ENCODE measurements around the gene ASCC3.
"Not testable (repeated sequence)": the region's sequence is repeated elsewhere in the genome, so short reads cannot be mapped to it uniquely, and the experiment has no call there.

The ASCC3 gene

DNA sequence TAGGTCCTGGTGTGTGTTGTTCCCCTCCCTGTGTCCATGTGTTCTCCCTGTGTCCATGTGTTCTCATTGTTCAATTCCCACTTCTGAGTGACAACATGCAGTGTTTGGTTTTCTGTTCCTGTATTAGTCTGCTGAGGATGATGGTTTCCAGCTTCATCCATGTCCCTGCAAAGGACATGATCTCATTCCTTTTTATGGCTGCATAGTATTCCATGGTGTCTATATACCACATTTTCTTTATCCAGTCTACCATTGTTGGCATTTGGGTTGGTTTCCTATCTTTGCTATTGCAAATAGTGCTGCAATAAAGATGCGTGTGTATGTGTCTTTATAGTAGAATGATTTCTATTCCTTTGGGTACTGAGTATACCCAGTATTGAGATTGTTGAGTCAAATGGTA is 122.7 kb downstream of the ASCC3 start:
- not testable (repeated sequence) for H2AFZ ChIP-seq (ENCODE audit: low read depth, low read length); H2BK12ac ChIP-seq (ENCODE audit: low read length in 2 of 2); H3K14ac ChIP-seq (ENCODE audit: low read length in 2 of 2); H3K18ac ChIP-seq (ENCODE audit: low read depth in 1 of 2, low read length in 2 of 2); DNase-seq; H4K8ac ChIP-seq (ENCODE audit: low read length); H2AK5ac ChIP-seq (ENCODE audit: low read length, severe bottlenecking); H2BK120ac ChIP-seq (ENCODE audit: low read depth, low read length); H2BK5ac ChIP-seq (ENCODE audit: low read depth, low read length, poor library complexity, severe bottlenecking); H3K4ac ChIP-seq (ENCODE audit: low read depth in 1 of 2, low read length in 2 of 2); H2BK15ac ChIP-seq (ENCODE audit: low read depth, poor library complexity, severe bottlenecking); H3K23ac ChIP-seq (ENCODE audit: low read length in 2 of 2); H3K4me2 ChIP-seq (ENCODE audit: low read length, poor library complexity, severe bottlenecking); H3K4me1 ChIP-seq (ENCODE audit: control insufficient read depth, insufficient read depth, low read depth, low read length); H4K91ac ChIP-seq (ENCODE audit: low read length); H3K27me3 ChIP-seq (ENCODE audit: control insufficient read depth in 1 of 2, insufficient read depth in 1 of 2, low read length in 2 of 2); H3K4me3 ChIP-seq (ENCODE audit: insufficient read depth in 1 of 2, low read depth in 1 of 2, low read length in 2 of 2); H3K9ac ChIP-seq (ENCODE audit: low read length); H3K27ac ChIP-seq (ENCODE audit: low read length, poor library complexity, severe bottlenecking); H3K9me3 ChIP-seq (ENCODE audit: control insufficient read depth, low read length)
- WGBS: 91% methylated on average over 1 of the region's 1 CpG
- Histone ChIP-seq H3K36me3 (ENCODE audit: control insufficient read depth in 1 of 2, insufficient read depth in 2 of 2, low read depth in 1 of 2, low read length in 2 of 2) (peaks cover 3 to 66% of the 10 kb centered on the region in 2 experiments), H3K79me1 (replicated peaks; ENCODE audit: low read length, poor library complexity, severe bottlenecking) (peaks cover 12% of the 10 kb centered on the region)

DNA sequence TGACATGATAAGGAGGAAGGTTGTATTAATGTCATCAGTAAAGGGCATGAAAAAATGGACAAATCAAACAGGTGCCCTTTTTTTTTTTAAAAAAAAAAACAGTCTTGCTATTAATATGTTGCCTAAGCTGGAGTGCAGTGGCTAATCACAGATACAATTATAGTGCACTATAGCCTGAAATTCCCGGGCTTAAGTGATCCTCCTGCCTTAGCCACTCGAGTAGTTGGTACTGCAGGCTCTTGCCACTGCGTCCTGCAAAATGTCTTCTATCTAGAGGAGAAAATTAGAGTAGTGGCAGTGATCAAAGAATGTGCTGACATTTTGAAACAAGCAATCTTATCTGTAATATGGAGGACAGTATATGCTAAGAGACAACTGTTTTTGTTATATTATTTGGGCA is 127.7 kb downstream of the ASCC3 start:
- no peak overlapping the region for H3K4me3 ChIP-seq (ENCODE audit: insufficient read depth in 1 of 2, low read depth in 1 of 2, low read length in 2 of 2)
- H2BK15ac ChIP-seq (ENCODE audit: low read depth, poor library complexity, severe bottlenecking): no peak overlapping the region
- H2AK5ac ChIP-seq (ENCODE audit: low read length, severe bottlenecking): no peak overlapping the region
- no peak overlapping the region for H3K27ac ChIP-seq (ENCODE audit: low read length, poor library complexity, severe bottlenecking)
- H2BK12ac ChIP-seq (ENCODE audit: low read length in 2 of 2): no peak overlapping the region
- H3K27me3 ChIP-seq (ENCODE audit: control insufficient read depth in 1 of 2, insufficient read depth in 1 of 2, low read length in 2 of 2): no peaks in the 10 kb centered on the region
- no peak overlapping the region for H2BK5ac ChIP-seq (ENCODE audit: low read depth, low read length, poor library complexity, severe bottlenecking)
- no peak overlapping the region for H2AFZ ChIP-seq (ENCODE audit: low read depth, low read length)
- no peak overlapping the region for H4K91ac ChIP-seq (ENCODE audit: low read length)
- H3K79me1 ChIP-seq (replicated peaks; ENCODE audit: low read length, poor library complexity, severe bottlenecking): peaks cover 7% of the 10 kb centered on the region
- no peak overlapping the region for H3K23ac ChIP-seq (ENCODE audit: low read length in 2 of 2)
- no peak overlapping the region for H2BK120ac ChIP-seq (ENCODE audit: low read depth, low read length)
- H3K4me2 ChIP-seq (ENCODE audit: low read length, poor library complexity, severe bottlenecking): no peak overlapping the region
- no peak for DNase-seq
- peaks cover 0 to 41% of the 10 kb centered on the region in 2 experiments for H3K36me3 ChIP-seq (ENCODE audit: control insufficient read depth in 1 of 2, insufficient read depth in 2 of 2, low read depth in 1 of 2, low read length in 2 of 2)
- H3K9ac ChIP-seq (ENCODE audit: low read length): no peak overlapping the region
- no peak overlapping the region for H3K4ac ChIP-seq (ENCODE audit: low read depth in 1 of 2, low read length in 2 of 2)
- 100% methylated on average over 3 of the region's 3 CpGs for WGBS
- no peaks in the 10 kb centered on the region for H3K9me3 ChIP-seq (ENCODE audit: control insufficient read depth, low read length)
- H3K14ac ChIP-seq (ENCODE audit: low read length in 2 of 2): no peak overlapping the region
- no peak overlapping the region for H4K8ac ChIP-seq (ENCODE audit: low read length)
- H3K4me1 ChIP-seq (ENCODE audit: control insufficient read depth, insufficient read depth, low read depth, low read length): no peaks in the 10 kb centered on the region
- no peak overlapping the region for H3K18ac ChIP-seq (ENCODE audit: low read depth in 1 of 2, low read length in 2 of 2)

DNA sequence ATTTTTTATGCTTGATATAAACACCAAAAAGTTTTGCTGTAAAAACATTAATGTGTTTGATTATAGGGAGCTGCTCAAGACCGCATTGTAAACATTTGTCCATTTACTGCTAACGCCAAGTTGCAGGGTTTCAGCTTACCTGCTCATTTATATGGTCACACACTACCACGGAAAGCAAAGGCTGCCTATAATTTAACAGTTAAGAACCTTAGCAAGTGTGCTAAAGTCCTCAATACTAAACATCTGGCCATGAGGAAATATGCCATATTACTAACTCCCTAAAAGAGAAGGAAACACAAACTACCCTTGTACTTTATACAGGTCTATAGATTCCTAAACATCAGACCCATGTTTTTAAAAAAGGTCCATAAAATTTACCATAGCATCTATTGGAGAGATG is 129.5 kb downstream of the ASCC3 start:
- Histone ChIP-seq H2BK120ac (ENCODE audit: low read depth, low read length) (no peak overlapping the region), H3K36me3 (ENCODE audit: control insufficient read depth in 1 of 2, insufficient read depth in 2 of 2, low read depth in 1 of 2, low read length in 2 of 2) (peaks cover 0 to 42% of the 10 kb centered on the region in 2 experiments), H3K27ac (ENCODE audit: low read length, poor library complexity, severe bottlenecking) (no peak overlapping the region)

GRCh38 chr6:100745419-100746041 is 135.6 kb downstream of the ASCC3 start:
- whole genome bisulfite sequencing: 100% methylated on average over 1 of the region's 5 CpGs
- H4K91ac ChIP-seq (ENCODE audit: low read length): no peak overlapping the region

More for the DNA sequence above, 129.5 kb downstream of the ASCC3 start:
- no peak overlapping the region for H3K9ac ChIP-seq (ENCODE audit: low read length)
- WGBS: 66% methylated on average over 3 of the region's 3 CpGs
- H3K14ac ChIP-seq (ENCODE audit: low read length in 2 of 2): no peak overlapping the region
- no peak overlapping the region for H2AFZ ChIP-seq (ENCODE audit: low read depth, low read length)
- no peaks in the 10 kb centered on the region for H3K27me3 ChIP-seq (ENCODE audit: control insufficient read depth in 1 of 2, insufficient read depth in 1 of 2, low read length in 2 of 2)
- no peak overlapping the region for H3K4me3 ChIP-seq (ENCODE audit: insufficient read depth in 1 of 2, low read depth in 1 of 2, low read length in 2 of 2)
- H3K18ac ChIP-seq (ENCODE audit: low read depth in 1 of 2, low read length in 2 of 2): no peak overlapping the region
- H3K79me1 ChIP-seq (replicated peaks; ENCODE audit: low read length, poor library complexity, severe bottlenecking): peaks cover 1% of the 10 kb centered on the region
- no peak overlapping the region for H3K4me2 ChIP-seq (ENCODE audit: low read length, poor library complexity, severe bottlenecking)
- no peaks in the 10 kb centered on the region for H3K4me1 ChIP-seq (ENCODE audit: control insufficient read depth, insufficient read depth, low read depth, low read length)
- H4K91ac ChIP-seq (ENCODE audit: low read length): no peak overlapping the region
- H2BK12ac ChIP-seq (ENCODE audit: low read length in 2 of 2): no peak overlapping the region
- H2BK15ac ChIP-seq (ENCODE audit: low read depth, poor library complexity, severe bottlenecking): no peak overlapping the region
- DNase-seq: no peak
- no peak overlapping the region for H2BK5ac ChIP-seq (ENCODE audit: low read depth, low read length, poor library complexity, severe bottlenecking)
- no peak overlapping the region for H3K23ac ChIP-seq (ENCODE audit: low read length in 2 of 2)
- H2AK5ac ChIP-seq (ENCODE audit: low read length, severe bottlenecking): no peak overlapping the region
- no peaks in the 10 kb centered on the region for H3K9me3 ChIP-seq (ENCODE audit: control insufficient read depth, low read length)
- no peak overlapping the region for H3K4ac ChIP-seq (ENCODE audit: low read depth in 1 of 2, low read length in 2 of 2)
- no peak overlapping the region for H4K8ac ChIP-seq (ENCODE audit: low read length)

More at GRCh38 chr6:100745419-100746041, 135.6 kb downstream of the ASCC3 start:
- peaks cover 13% of the 10 kb centered on the region for H3K79me1 ChIP-seq (replicated peaks; ENCODE audit: low read length, poor library complexity, severe bottlenecking)
- H4K8ac ChIP-seq (ENCODE audit: low read length): no peak overlapping the region
- no peak overlapping the region for H3K23ac ChIP-seq (ENCODE audit: low read length in 2 of 2)
- no peak overlapping the region for H3K9ac ChIP-seq (ENCODE audit: low read length)
- H3K18ac ChIP-seq (ENCODE audit: low read depth in 1 of 2, low read length in 2 of 2): no peak overlapping the region
- H3K4me2 ChIP-seq (ENCODE audit: low read length, poor library complexity, severe bottlenecking): no peak overlapping the region
- no peak for DNase-seq
- no peak overlapping the region for H2BK12ac ChIP-seq (ENCODE audit: low read length in 2 of 2)
- H2BK5ac ChIP-seq (ENCODE audit: low read depth, low read length, poor library complexity, severe bottlenecking): no peak overlapping the region
- H3K27me3 ChIP-seq (ENCODE audit: control insufficient read depth in 1 of 2, insufficient read depth in 1 of 2, low read length in 2 of 2): no peaks in the 10 kb centered on the region
- H2AK5ac ChIP-seq (ENCODE audit: low read length, severe bottlenecking): no peak overlapping the region
- H3K14ac ChIP-seq (ENCODE audit: low read length in 2 of 2): no peak overlapping the region
- H2BK120ac ChIP-seq (ENCODE audit: low read depth, low read length): no peak overlapping the region
- no peak overlapping the region for H3K27ac ChIP-seq (ENCODE audit: low read length, poor library complexity, severe bottlenecking)
- H2AFZ ChIP-seq (ENCODE audit: low read depth, low read length): no peak overlapping the region
- H3K4me1 ChIP-seq (ENCODE audit: control insufficient read depth, insufficient read depth, low read depth, low read length): no peaks in the 10 kb centered on the region
- no peak overlapping the region for H2BK15ac ChIP-seq (ENCODE audit: low read depth, poor library complexity, severe bottlenecking)
- peaks cover 3% of the 10 kb centered on the region for H3K9me3 ChIP-seq (ENCODE audit: control insufficient read depth, low read length)
- H3K4ac ChIP-seq (ENCODE audit: low read depth in 1 of 2, low read length in 2 of 2): no peak overlapping the region
- peaks cover 14 to 35% of the 10 kb centered on the region in 2 experiments for H3K36me3 ChIP-seq (ENCODE audit: control insufficient read depth in 1 of 2, insufficient read depth in 2 of 2, low read depth in 1 of 2, low read length in 2 of 2)
- no peak overlapping the region for H3K4me3 ChIP-seq (ENCODE audit: insufficient read depth in 1 of 2, low read depth in 1 of 2, low read length in 2 of 2)

Data from mesenchymal stem cell (in vitro differentiated cells and primary cell).